Measurements from ENCODE around the gene HYAL3.
A peak's percentile ranks its signal among the peaks of the same experiment; 100 is the strongest.
"Not testable (repeated sequence)": the region's sequence is repeated elsewhere in the genome, so short reads cannot be mapped to it uniquely, and the experiment has no call there.

HYAL3 gene

GRCh38 chr3:50254577-50255250 lies 44.5 kb downstream of the HYAL3 start:
- no peak for DNase-seq

- no peak for DNase-seq
These were observed 48.0 kb downstream of the HYAL3 start for GRCh38 chr3:50251220-50251619.

- no peak for DNase-seq
These were observed 48.7 kb downstream of the HYAL3 start for GRCh38 chr3:50250514-50250913.

- DNase-seq: no peak
These were observed 49.7 kb downstream of the HYAL3 start for GRCh38 chr3:50249457-50249856.

GRCh38 chr3:50248387-50248786 lies 50.8 kb downstream of the HYAL3 start:
- DNase-seq: no peak

GRCh38 chr3:50246517-50246954 lies 52.7 kb downstream of the HYAL3 start:
- peak; percentile 73 to 76 for DNase-seq

- peak; percentile 99 for DNase-seq
These were observed 53.2 kb downstream of the HYAL3 start for GRCh38 chr3:50245831-50246516.

- DNase-seq: no peak
These were observed 53.9 kb downstream of the HYAL3 start for GRCh38 chr3:50245251-50245745.

GRCh38 chr3:50244813-50245212 lies 54.4 kb downstream of the HYAL3 start:
- DNase-seq: not testable (repeated sequence)

- no peak for DNase-seq
These were observed 55.7 kb downstream of the HYAL3 start for GRCh38 chr3:50243543-50243895.

- no peak for DNase-seq
These were observed 56.2 kb downstream of the HYAL3 start for GRCh38 chr3:50242851-50243542.

All from stimulated activated CD4-positive, alpha-beta T cell treated with anti-CD3 and anti-CD28 coated beads, Interleukin-2, amount 100 ng/mL, for 48 hours (primary cell).